K562 (cell line): ENCODE data around the gene RFPL1. TPM values are rescaled to one million over a fixed set of nuclear protein-coding genes. Genes with fewer than 3 reads are reported as not detected.

Experiments
- ATAC-seq: fragments of 200-7000 bp; cut with Tn5 transposase; 3 replicates; pipeline ENCODE4 v1.9.1; 2020; ENCODE audit warnings: moderate library complexity
- BruUV-seq: library from RNA; stranded (reverse); fragments of 400-500 nt; replicated peaks from 2 replicates; lab custom pipeline; 2021; lab: Mats Ljungman, UMichigan
- CTCF ChIA-PET: fragments of 300-600 bp; formaldehyde crosslinking; extraction: SDS; loops from one replicate; lab custom pipeline; 2021; ENCODE audit warnings: low intra/inter-chr PET ratio; lab: Yijun Ruan, JAX
- POLR2A ChIA-PET: fragments of 300-600, 350-650 bp; sonication (Branson Sonifier 250); formaldehyde crosslinking; extraction: SDS; loops from one replicate; lab custom pipeline; 2021; ENCODE audit warnings: antibody characterized with exemption, inconsistent platforms; lab: Yijun Ruan, JAX
- DNase-seq, 4 experiments: peaks; one replicate each; pipeline versions ENCODE4 v3.0.0 to v3.0.0-alpha.2; 2011 to 2018; ENCODE audit warnings: low spot score in 3 of 4, mixed read lengths in 3 of 4; ENCODE audit errors: extremely low read depth in 1 of 4
- FAIRE-seq: peaks from 2 replicates; lab custom pipeline; 2011; peaks lifted over from hg19 to GRCh38; lab: Jason Lieb, UNC
- H2AFZ ChIP-seq: 2 replicates; pipeline ENCODE4 v1.6.0; 2011; ENCODE audit warnings: low read depth, low read length, control low read depth, inconsistent platforms
- H3K27ac ChIP-seq: fragments of 200-600 bp; 3 replicates; pipeline ENCODE4 v1.8.0; 2011; ENCODE audit warnings: low read depth, mild to moderate bottlenecking, control low read depth, inconsistent platforms, low read length, moderate library complexity, mixed read lengths; ENCODE audit errors: extremely low read depth
- H3K27me3 ChIP-seq, 2 experiments: fragments of 300-600 bp in 1 of 2; 2 replicates in 1 of 2; 3 replicates in 1 of 2; pipeline versions ENCODE4 v1.6.0 to v1.8.0; 2011; ENCODE audit warnings: inconsistent platforms in 2 of 2, low read length in 2 of 2, mild to moderate bottlenecking in 1 of 2, mixed read lengths in 1 of 2, moderate library complexity in 1 of 2; ENCODE audit not compliant: control insufficient read depth in 2 of 2, insufficient read depth in 2 of 2
- H3K36me3 ChIP-seq: fragments of 300-600 bp; 3 replicates; pipeline ENCODE4 v1.8.0; 2011; ENCODE audit warnings: mild to moderate bottlenecking, low read length, inconsistent platforms; ENCODE audit not compliant: control insufficient read depth, insufficient read depth
- H3K4me1 ChIP-seq, 2 experiments: fragments of 200-600 bp in 1 of 2; replicated peaks in 1 of 2; 2 replicates in 1 of 2; 3 replicates in 1 of 2; pipeline versions ENCODE4 v1.5.1 to v1.8.0; 2011; ENCODE audit warnings: inconsistent platforms in 2 of 2, low read length in 2 of 2, mild to moderate bottlenecking in 1 of 2, mixed read lengths in 1 of 2, moderate library complexity in 1 of 2; ENCODE audit not compliant: control insufficient read depth in 2 of 2, insufficient read depth in 2 of 2
- H3K4me2 ChIP-seq: 2 replicates; pipeline ENCODE4 v1.6.1; 2011; ENCODE audit warnings: low read length, control low read depth, inconsistent platforms, mixed read lengths; ENCODE audit not compliant: insufficient read depth
- H3K4me3 ChIP-seq: fragments of 200-600 bp; sonication (generic), shearing (Covaris generic); 2 replicates; pipeline ENCODE4 v1.5.1; 2016; ENCODE audit warnings: control low read depth, inconsistent platforms
- H3K79me2 ChIP-seq: fragments of 200-600 bp; 3 replicates; pipeline ENCODE4 v1.8.0; 2011; ENCODE audit warnings: low read length, inconsistent platforms; ENCODE audit not compliant: control insufficient read depth, insufficient read depth
- H3K9ac ChIP-seq, 2 experiments: 2 replicates each; pipeline versions ENCODE4 v1.6.0 to v1.6.1; 2011; ENCODE audit warnings: low read depth in 2 of 2, low read length in 2 of 2, control low read depth in 1 of 2, inconsistent platforms in 1 of 2, mild to moderate bottlenecking in 1 of 2, mixed read lengths in 1 of 2; ENCODE audit not compliant: insufficient read depth in 1 of 2
- H3K9me1 ChIP-seq: one replicate; pipeline ENCODE4 v1.6.0; 2011; ENCODE audit warnings: inconsistent platforms, mild to moderate bottlenecking, low read length, moderate library complexity; ENCODE audit not compliant: control insufficient read depth, insufficient read depth
- H3K9me3 ChIP-seq: replicated peaks from 2 replicates; pipeline ENCODE4 v1.5.1; 2011; ENCODE audit warnings: low read depth, low read length, inconsistent platforms; ENCODE audit not compliant: control insufficient read depth, insufficient read depth
- H4K20me1 ChIP-seq: replicated peaks from 2 replicates; pipeline ENCODE4 v1.6.1; 2011; ENCODE audit warnings: low read length, inconsistent platforms, mixed read lengths; ENCODE audit not compliant: control insufficient read depth, insufficient read depth
- ATF7 ChIP-seq: fragments of 450-650 bp; IDR thresholded peaks from 2 replicates; pipeline ENCODE4 v1.7.1; 2014; ENCODE audit warnings: mild to moderate bottlenecking, moderate library complexity
- CC2D1A ChIP-seq: fragments of 450-650 bp; IDR thresholded peaks from 2 replicates; pipeline ENCODE4 v1.6.1; 2017; ENCODE audit warnings: mild to moderate bottlenecking
- CXXC5 ChIP-seq: fragments of 250-450 bp; sonication (Bioruptor Pico); IDR thresholded peaks from 2 replicates; pipeline ENCODE4 v1.8.0; 2022; ENCODE audit warnings: inconsistent platforms, mild to moderate bottlenecking, moderate library complexity
- ELF1 ChIP-seq: fragments of 200-800 bp; sonication (Bioruptor generic); IDR thresholded peaks from 2 replicates; pipeline ENCODE4 v1.6.1; 2016; ENCODE audit warnings: missing genetic modification characterization, missing compliant biosample characterization
- IFI16 ChIP-seq: fragments of 250-450 bp; sonication (Bioruptor Pico); IDR thresholded peaks from 2 replicates; pipeline ENCODE4 v2.1.2; 2022; ENCODE audit warnings: mild to moderate bottlenecking, inconsistent platforms
- OTX1 ChIP-seq: fragments of 450-650 bp; formaldehyde crosslinking; IDR thresholded peaks from 2 replicates; pipeline ENCODE4 v1.4.0; 2022; ENCODE audit warnings: mild to moderate bottlenecking
- POU5F1 ChIP-seq: fragments of 150-350 bp; IDR thresholded peaks from 2 replicates; pipeline ENCODE4 v1.6.1; 2014; ENCODE audit warnings: borderline replicate concordance, low read length, low read depth, mild to moderate bottlenecking; ENCODE audit not compliant: partially characterized antibody
- SREBF2 ChIP-seq: sonication (generic); formaldehyde crosslinking; IDR thresholded peaks from 2 replicates; pipeline ENCODE4 v1.4.0; 2020; ENCODE audit warnings: mild to moderate bottlenecking, missing genetic modification reagents
- U2AF2 ChIP-seq: fragments of 200-400 bp; formaldehyde crosslinking; optimal IDR thresholded peaks from 2 replicates; pipeline ENCODE3; 2017; ENCODE audit warnings: low read depth, mild to moderate bottlenecking, low read length
- ZBTB8A ChIP-seq: fragments of 450-650 bp; IDR thresholded peaks from 2 replicates; pipeline ENCODE4 v1.6.1; 2018; ENCODE audit warnings: mild to moderate bottlenecking, moderate library complexity; ENCODE audit not compliant: partially characterized antibody
- WGBS: fragments of 100-300 bp; shearing (Covaris generic); methylation state at CpG from one replicate; pipeline ENCODE4 v1.1.6; 2016; ENCODE audit warnings: low coverage, mixed read lengths; ENCODE audit not compliant: insufficient coverage; ENCODE audit errors: missing lambda C conversion rate; 5-methylcytosine and 5-hydroxymethylcytosine counted together
- in situ Hi-C: fragments of 300-500 bp; cut with MboI; formaldehyde crosslinking; loops from 4 replicates; pipeline ENCODE4 v1.15.0; 2018; ENCODE audit warnings: inconsistent platforms, mixed read lengths
- intact Hi-C: fragments of 100-400 bp; cut with micrococcal nuclease; formaldehyde crosslinking; loops from 2 replicates; pipeline ENCODE4 v1.14.2; 2022
- polyA plus RNA-seq, 8 experiments: library from polyadenylated mRNA; depleted of rRNA in 4 of 8; stranded (reverse) in 5 of 8; unstranded in 3 of 8; fragments of >200 nt; fragmentation: Nextera tagmentation in 2 of 8; fragmentation: Illumina TruSeq in 1 of 8; extraction: Ambion mirVana in 2 of 8; extraction: Trizol in 1 of 8; gene quantifications; 2 replicates each; pipeline versions ENCODE4 v1.2.1 to v1.2.3, GENCODE V29; 2011 to 2014; ENCODE audit warnings: inconsistent platforms in 1 of 8, missing spikeins in 1 of 8
- total RNA-seq, 7 experiments: library from RNA; depleted of rRNA in 6 of 7; stranded (reverse); fragments of >200 nt in 6 of 7; fragmentation: Illumina TruSeq in 2 of 7; extraction: Trizol in 2 of 7; gene quantifications; 2 replicates each; pipeline versions ENCODE4 v1.2.1 to v1.2.3, GENCODE V29; 2011 to 2021; ENCODE audit warnings: low replicate concordance in 1 of 7
- TF ChIP-seq, protein P1 (sequence below), 2 experiments: fragments of 250-450 bp in 1 of 2; fragments of 450-650 bp in 1 of 2; sonication (Bioruptor Pico) in 1 of 2; IDR thresholded peaks; 2 replicates each; pipeline versions ENCODE4 v1.6.1 to v1.8.0; 2016 to 2021; ENCODE audit warnings: mild to moderate bottlenecking in 2 of 2, moderate library complexity in 2 of 2, missing compliant biosample characterization in 1 of 2, missing genetic modification characterization in 1 of 2
- TF ChIP-seq, protein P2 (sequence below): sonication (generic); formaldehyde crosslinking; IDR thresholded peaks from 2 replicates; pipeline ENCODE4 v1.8.1; 2022; ENCODE audit warnings: missing genetic modification reagents

Gene RFPL1
- total and polyA plus RNA-seq, 9 of the 15 experiments (the other 6 are each of a cell fraction or from before 2014, with no cell fraction given): not detected

DNA sequence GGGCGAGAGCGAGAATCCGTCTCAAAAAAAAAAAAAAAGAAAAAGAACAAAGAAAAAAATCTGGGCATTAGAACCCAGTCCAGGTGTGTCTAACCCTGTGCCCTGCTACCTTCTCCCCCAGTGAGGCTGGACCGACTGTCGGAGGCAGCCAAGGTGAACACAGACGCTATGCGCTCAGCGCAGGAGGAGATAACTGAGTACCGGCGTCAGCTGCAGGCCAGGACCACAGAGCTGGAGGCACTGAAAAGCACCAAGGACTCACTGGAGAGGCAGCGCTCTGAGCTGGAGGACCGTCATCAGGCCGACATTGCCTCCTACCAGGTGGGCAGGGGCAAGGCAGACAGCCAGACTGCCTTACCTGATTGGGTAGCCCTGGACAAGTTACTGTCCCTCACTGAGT, 44.9 kb downstream of the RFPL1 start:
- POLR2A ChIA-PET: interaction anchor here (0.8 to 2.5 kb wide), 2 partner anchors 12 to 14 kb away, joined by 3 to 7 read pairs; no protein-coding TSS in a partner anchor

More for the DNA sequence above, 44.9 kb downstream of the RFPL1 start:
- peaks cover 27% of the 10 kb centered on the region; the same call in 1 of the 3 replicates for H3K36me3 ChIP-seq
- H3K9ac ChIP-seq: no peak overlapping the region
- H3K9me3 ChIP-seq: no peaks in the 10 kb centered on the region
- DNase-seq (no peak), ATAC-seq (no peak), FAIRE-seq (no peak)
- H2AFZ ChIP-seq: no peak overlapping the region
- peaks cover 13 to 40% of the 10 kb centered on the region in 2 experiments; a peak in 4 of 5 replicates for H3K4me1 ChIP-seq
- TF ChIP-seq ELF1 (tag): no peak
- no peak for TF ChIP-seq ZBTB8A
- TF ChIP-seq U2AF2: no peak
- TF ChIP-seq, protein P1, sequence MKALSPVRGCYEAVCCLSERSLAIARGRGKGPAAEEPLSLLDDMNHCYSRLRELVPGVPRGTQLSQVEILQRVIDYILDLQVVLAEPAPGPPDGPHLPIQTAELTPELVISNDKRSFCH (CRISPR knock-in tag; IDR thresholded peaks at IDR 0.05): no peak
- TF ChIP-seq, protein P1 (tag; IDR thresholded peaks at IDR 0.05): no peak
- no peak for TF ChIP-seq ATF7
- no peak for TF ChIP-seq IFI16 (CRISPR knock-in tag)
- no peak for TF ChIP-seq OTX1 (CRISPR knock-in tag)
- no peak for TF ChIP-seq CXXC5 (CRISPR knock-in tag)
- TF ChIP-seq, protein P2, sequence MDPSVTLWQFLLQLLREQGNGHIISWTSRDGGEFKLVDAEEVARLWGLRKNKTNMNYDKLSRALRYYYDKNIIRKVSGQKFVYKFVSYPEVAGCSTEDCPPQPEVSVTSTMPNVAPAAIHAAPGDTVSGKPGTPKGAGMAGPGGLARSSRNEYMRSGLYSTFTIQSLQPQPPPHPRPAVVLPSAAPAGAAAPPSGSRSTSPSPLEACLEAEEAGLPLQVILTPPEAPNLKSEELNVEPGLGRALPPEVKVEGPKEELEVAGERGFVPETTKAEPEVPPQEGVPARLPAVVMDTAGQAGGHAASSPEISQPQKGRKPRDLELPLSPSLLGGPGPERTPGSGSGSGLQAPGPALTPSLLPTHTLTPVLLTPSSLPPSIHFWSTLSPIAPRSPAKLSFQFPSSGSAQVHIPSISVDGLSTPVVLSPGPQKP (CRISPR knock-in tag): no peak
- TF ChIP-seq POU5F1: no peak
- TF ChIP-seq SREBF2 (CRISPR knock-in tag): no peak
- TF ChIP-seq CC2D1A: no peak
- intact Hi-C loops (no loop called here), in situ Hi-C loops (no loop called here)
- no peak overlapping the region for H3K27ac ChIP-seq
- H3K9me1 ChIP-seq: peaks cover 9% of the 10 kb centered on the region
- CTCF ChIA-PET: no interaction called here
- 79% methylated on average over 8 of the region's 13 CpGs for WGBS
- H4K20me1 ChIP-seq: peaks cover 9% of the 10 kb centered on the region; the same call in 1 of the 2 replicates
- H3K79me2 ChIP-seq: peaks cover 32% of the 10 kb centered on the region
- no TSS peak for BruUV-seq
- H3K4me3 ChIP-seq: no peak overlapping the region
- no peaks in the 10 kb centered on the region for H3K27me3 ChIP-seq
- H3K4me2 ChIP-seq: no peak overlapping the region
